GM19395 (cell line): Measurements from ENCODE around the gene ATXN7.

Source experiments
- ATAC-seq: cut with Tn5 transposase; IDR thresholded peaks from one replicate; pipeline ENCODE4 v1.9.1; 2021; ENCODE audit warnings: mild to moderate bottlenecking, moderate library complexity; ENCODE audit not compliant: unreplicated experiment

Gene ATXN7

GRCh38 chr3:63933459-63933858, 69.8 kb downstream of the ATXN7 start:
- ATAC-seq = peak; percentile 75

GRCh38 chr3:63934041-63934866, 70.6 kb downstream of the ATXN7 start:
- ATAC-seq = no peak

- no peak for ATAC-seq
These were observed 73.3 kb downstream of the ATXN7 start for GRCh38 chr3:63936925-63937324.

GRCh38 chr3:63937661-63938651, 74.3 kb downstream of the ATXN7 start:
- ATAC-seq = peak; percentile 64

GRCh38 chr3:63940389-63940757, 76.7 kb downstream of the ATXN7 start:
- no peak for ATAC-seq

- ATAC-seq = no peak
These were observed 78.9 kb downstream of the ATXN7 start for GRCh38 chr3:63942528-63942927.

- ATAC-seq = no peak
These were observed 80.0 kb downstream of the ATXN7 start for GRCh38 chr3:63943678-63944077.

GRCh38 chr3:63945558-63946096, 82.0 kb downstream of the ATXN7 start:
- ATAC-seq = no peak

GRCh38 chr3:63946753-63947152, 83.1 kb downstream of the ATXN7 start:
- no peak for ATAC-seq

GRCh38 chr3:63947594-63947993, 83.9 kb downstream of the ATXN7 start:
- no peak for ATAC-seq

GRCh38 chr3:63949005-63949404, 85.3 kb downstream of the ATXN7 start:
- ATAC-seq = no peak

GRCh38 chr3:63950698-63951097, 87.0 kb downstream of the ATXN7 start:
- ATAC-seq = no peak

- ATAC-seq = peak; percentile 57
These were observed 88.0 kb downstream of the ATXN7 start for GRCh38 chr3:63951492-63952247.

- no peak for ATAC-seq
These were observed 88.6 kb downstream of the ATXN7 start for GRCh38 chr3:63952248-63952594.

- ATAC-seq = no peak
These were observed 90.5 kb downstream of the ATXN7 start for GRCh38 chr3:63954182-63954581.

GRCh38 chr3:63955036-63955650, 91.5 kb downstream of the ATXN7 start:
- ATAC-seq = no peak

- no peak for ATAC-seq
These were observed 92.3 kb downstream of the ATXN7 start for GRCh38 chr3:63955830-63956545.

- no peak for ATAC-seq
These were observed 95.5 kb downstream of the ATXN7 start for GRCh38 chr3:63959146-63959545.

- ATAC-seq = peak; percentile 47
These were observed 96.5 kb downstream of the ATXN7 start for GRCh38 chr3:63960048-63960711.
